NCI-H1092 treated with DMSO at 0.1 percent for 48 hours (cell line): ENCODE data around the gene KRTAP20-3.

Experiments used
- DNase-seq: peaks from one replicate; lab custom pipeline; 2025; lab: John Stamatoyannopoulos, UW

The KRTAP20-3 gene

GRCh38 chr21:30684506-30684905 lies 41.8 kb downstream of the KRTAP20-3 start:
- no peak for DNase-seq

- no peak for DNase-seq
Measured at GRCh38 chr21:30689822-30690221, 47.2 kb downstream of the KRTAP20-3 start.
